Aorta (tissue), 5 donors: ENCODE data around the gene KRTAP10-3. TPM values are rescaled to one million over a fixed set of nuclear protein-coding genes. Genes with fewer than 3 reads are reported as not detected.
A peak's percentile ranks its signal among the peaks of the same experiment; 100 is the strongest.

Source experiments
- ATAC-seq: fragments of 200-7000 bp; cut with Tn5 transposase; one replicate; pipeline ENCODE4 v1.9.1; 2022; ENCODE audit warnings: moderate library complexity; ENCODE audit not compliant: low FRiP score
- DNase-seq, 2 donors: peaks; one replicate each; pipeline ENCODE4 v3.0.0-alpha.2; 2020
- H3K27ac ChIP-seq, 2 donors: one replicate each; pipeline ENCODE4 v1.5.1; 2013; ENCODE audit warnings: low read length in 2 of 2, mild to moderate bottlenecking in 2 of 2, moderate library complexity in 2 of 2, control low read depth in 1 of 2, inconsistent platforms in 1 of 2, low read depth in 1 of 2
- H3K27me3 ChIP-seq, 2 donors: one replicate each; pipeline ENCODE4 v1.6.1; 2013; ENCODE audit warnings: control low read depth in 1 of 2, low read length in 1 of 2, mild to moderate bottlenecking in 1 of 2, moderate library complexity in 1 of 2; ENCODE audit not compliant: insufficient read depth in 2 of 2, control insufficient read depth in 1 of 2
- H3K36me3 ChIP-seq, 2 donors: one replicate each; pipeline ENCODE4 v1.6.1; 2013; ENCODE audit warnings: control low read depth in 1 of 2, low read length in 1 of 2, mild to moderate bottlenecking in 1 of 2; ENCODE audit not compliant: insufficient read depth in 2 of 2, control insufficient read depth in 1 of 2
- H3K4me1 ChIP-seq, 2 donors: one replicate each; pipeline ENCODE4 v1.6.1; 2013; ENCODE audit warnings: low read length in 2 of 2, control low read depth in 1 of 2, mild to moderate bottlenecking in 1 of 2, moderate library complexity in 1 of 2; ENCODE audit not compliant: insufficient read depth in 2 of 2, control insufficient read depth in 1 of 2
- H3K4me3 ChIP-seq, 2 donors: one replicate each; pipeline ENCODE4 v1.5.1; 2013; ENCODE audit warnings: low read length in 2 of 2, control low read depth in 1 of 2, mild to moderate bottlenecking in 1 of 2
- H3K9me3 ChIP-seq: one replicate; pipeline ENCODE4 v1.6.1; 2013; ENCODE audit warnings: mild to moderate bottlenecking, low read length; ENCODE audit not compliant: control insufficient read depth
- WGBS, 2 donors: extraction: QIAGEN DNeasy Blood & Tissue Kit; methylation state at CpG; one replicate each; pipeline ENCODE4 v1.1.7; 2013; 5-methylcytosine and 5-hydroxymethylcytosine counted together
- intact Hi-C, 2 donors: fragments of 100-400 bp; cut with DNase I; formaldehyde crosslinking; loops; one replicate each; pipeline versions ENCODE4 v1.14.2 to v1.15.0; 2022
- polyA plus RNA-seq, 2 donors: library from polyadenylated mRNA; stranded (reverse); fragments of 200-250 nt; gene quantifications; one replicate each; pipeline ENCODE4 v1.2.3, GENCODE V29; 2013
- total RNA-seq, 2 donors: library from RNA; stranded (reverse); fragmentation: NEBNext Ultra II Directional; extraction: Animal tissue kit (Norgen Biotek cat#: 25700); gene quantifications; one replicate each; pipeline ENCODE4 v1.2.1, GENCODE V29; 2021
- donor health status: healthy with polysubstance abuse.
- donor health status: Bipolar disorder and iron deficiency.
- donor health status: DM: no; HTN: no; CAD: no.
- donor health status: DM: no; HTN: no; CAD: no.
- donor health status: DM: yes; HTN: yes; CAD: no.

The KRTAP10-3 gene
- total and polyA plus RNA-seq, 4 donors: not detected

DNA sequence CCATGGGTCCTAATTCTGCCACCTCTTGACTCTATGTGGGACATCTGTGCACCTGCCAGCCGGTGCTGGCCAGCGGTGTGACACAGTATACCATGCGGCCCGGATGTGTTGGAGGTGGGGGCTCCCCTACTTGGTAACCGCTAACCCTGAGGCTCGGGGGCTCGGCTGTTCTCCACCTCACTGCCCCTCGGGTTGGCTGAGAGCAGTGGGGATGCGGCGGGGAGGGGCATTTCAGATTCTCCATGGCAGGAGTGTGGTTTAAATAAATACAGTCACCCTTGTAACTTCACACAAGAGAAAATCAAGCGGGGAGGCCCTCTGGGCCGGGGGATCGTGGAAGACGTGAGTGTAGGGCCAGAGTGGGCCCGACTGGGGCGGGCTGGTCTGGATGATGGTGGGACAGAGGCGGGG is 29.6 kb downstream of the KRTAP10-3 start:
- Histone ChIP-seq H3K27me3 (no peaks in the 10 kb centered on the region), H3K9me3 (no peaks in the 10 kb centered on the region), H3K36me3 (no peaks in the 10 kb centered on the region), H3K4me3 (no peak overlapping the region), H3K4me1 (no peaks in the 10 kb centered on the region), H3K27ac (no peak overlapping the region)
- peak in 1 of 2 donors; percentile 69 for DNase-seq
- 94 to 97% methylated on average over 17 of the region's 17 CpGs for WGBS, 2 donors
- no peak for ATAC-seq
- intact Hi-C loops: no loop called here

DNA sequence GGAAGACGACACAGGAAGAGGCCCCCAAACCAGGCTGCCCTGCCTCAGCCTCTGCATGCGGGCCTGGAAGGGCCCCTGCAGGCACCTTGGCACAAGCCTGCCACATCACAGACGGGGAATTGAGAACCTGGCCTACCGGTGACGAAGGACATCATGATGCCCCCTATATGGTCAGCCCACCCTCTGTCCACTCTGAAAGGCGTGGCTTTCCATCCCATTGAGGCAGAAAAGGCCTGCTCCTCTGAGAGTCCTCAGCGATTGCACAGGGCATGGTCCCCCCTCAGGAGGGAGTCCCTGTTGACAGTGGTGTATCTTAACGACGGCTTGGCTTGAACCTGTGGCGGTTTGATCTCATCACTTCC is 30.0 kb downstream of the KRTAP10-3 start:
- no peaks in the 10 kb centered on the region for H3K4me1 ChIP-seq
- intact Hi-C loops: no loop called here
- H3K27me3 ChIP-seq: no peaks in the 10 kb centered on the region
- DNase-seq (peak in 1 of 2 donors; percentile 22), ATAC-seq (no peak)
- no peaks in the 10 kb centered on the region for H3K36me3 ChIP-seq
- no peak overlapping the region for H3K4me3 ChIP-seq
- H3K27ac ChIP-seq: no peak overlapping the region
- WGBS, 2 donors: 92 to 94% methylated on average over 10 of the region's 10 CpGs
- no peaks in the 10 kb centered on the region for H3K9me3 ChIP-seq

DNA sequence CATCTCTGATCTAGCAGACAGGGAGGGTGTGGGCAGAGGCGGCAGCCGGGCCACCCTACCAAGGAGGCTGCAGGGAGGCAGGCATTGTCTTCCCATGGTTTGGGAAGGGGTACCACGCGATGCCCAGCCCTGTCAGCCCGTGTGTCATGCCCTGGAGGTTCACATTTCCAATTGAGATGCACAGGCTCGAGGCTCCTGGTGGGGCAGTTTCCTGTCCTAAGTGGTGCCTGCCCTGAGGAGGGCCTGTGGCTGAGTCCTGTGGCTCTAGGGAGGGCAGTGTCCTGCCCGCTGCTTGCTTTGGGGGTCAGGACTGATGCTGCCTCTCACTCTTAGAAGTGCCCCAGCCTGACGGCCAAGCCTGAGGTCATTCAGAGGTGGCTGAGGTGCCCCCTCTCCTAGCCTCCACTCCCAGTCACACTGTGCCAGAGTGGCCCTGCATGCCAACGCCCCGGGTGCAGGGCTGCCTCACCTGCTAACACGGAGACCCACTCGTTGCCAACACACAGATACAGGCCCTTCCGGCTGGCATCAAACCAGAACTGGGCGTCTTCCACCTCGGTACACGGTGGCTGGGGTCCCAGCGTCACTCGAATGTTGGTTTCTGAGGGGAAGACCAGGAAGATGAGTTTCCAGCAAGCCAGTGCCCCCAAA is 30.5 kb downstream of the KRTAP10-3 start:
- H3K27ac ChIP-seq: no peak overlapping the region
- H3K36me3 ChIP-seq: no peaks in the 10 kb centered on the region
- intact Hi-C loops: no loop called here
- ATAC-seq: no peak
- peak; percentile 40 to 45 for DNase-seq
- no peaks in the 10 kb centered on the region for H3K27me3 ChIP-seq
- H3K4me1 ChIP-seq: no peaks in the 10 kb centered on the region
- no peak overlapping the region for H3K4me3 ChIP-seq
- WGBS, 2 donors: 89% methylated on average over 18 of the region's 18 CpGs
- no peaks in the 10 kb centered on the region for H3K9me3 ChIP-seq

DNA sequence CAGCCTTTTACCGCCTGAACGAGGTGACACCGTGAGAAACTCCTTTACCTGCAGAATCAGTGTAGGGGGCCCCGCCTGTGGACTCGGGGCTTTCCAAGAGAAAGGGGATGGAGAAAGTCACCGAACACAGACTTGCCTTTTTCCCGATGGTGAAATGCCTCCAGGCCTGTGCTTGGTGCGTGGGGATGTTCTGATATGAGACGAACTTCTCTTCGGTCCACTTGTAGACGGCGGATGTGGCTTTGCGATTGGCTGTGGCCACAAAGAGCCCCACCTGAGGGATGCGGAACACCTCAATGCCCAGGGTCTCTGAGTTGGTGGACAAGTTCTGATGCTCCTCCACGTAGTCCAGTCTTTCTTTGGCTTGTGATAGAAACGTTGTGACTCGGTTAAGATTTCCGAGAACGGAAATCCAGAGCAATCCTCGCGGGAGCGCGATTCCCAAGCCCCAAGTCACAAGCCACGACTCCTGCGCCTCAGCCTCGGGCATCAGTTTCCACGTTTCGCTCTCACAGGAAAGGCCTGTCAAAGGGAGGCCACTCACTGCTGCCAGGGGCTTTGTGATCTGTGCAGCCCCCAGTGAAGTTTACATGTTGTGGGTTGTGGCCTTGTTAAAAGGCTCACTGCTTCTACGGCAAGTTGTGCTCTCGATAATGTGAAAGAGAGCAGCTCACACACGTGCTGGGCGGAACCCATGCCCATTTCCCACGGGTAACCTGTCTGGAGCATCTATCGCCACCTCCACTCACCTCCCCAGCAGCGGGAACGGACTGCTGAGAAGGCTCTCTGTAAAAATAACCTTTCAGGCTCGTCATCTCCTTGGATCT is 31.2 kb downstream of the KRTAP10-3 start:
- H3K27ac ChIP-seq: no peak overlapping the region
- no peaks in the 10 kb centered on the region for H3K9me3 ChIP-seq
- H3K27me3 ChIP-seq: no peaks in the 10 kb centered on the region
- 87 to 90% methylated on average over 37 of the region's 37 CpGs for WGBS, 2 donors
- intact Hi-C loops: no loop called here
- H3K4me3 ChIP-seq: no peak overlapping the region
- no peaks in the 10 kb centered on the region for H3K36me3 ChIP-seq
- peak in 1 of 2 donors; percentile 58 for DNase-seq
- no peak for ATAC-seq
- no peaks in the 10 kb centered on the region for H3K4me1 ChIP-seq

DNA sequence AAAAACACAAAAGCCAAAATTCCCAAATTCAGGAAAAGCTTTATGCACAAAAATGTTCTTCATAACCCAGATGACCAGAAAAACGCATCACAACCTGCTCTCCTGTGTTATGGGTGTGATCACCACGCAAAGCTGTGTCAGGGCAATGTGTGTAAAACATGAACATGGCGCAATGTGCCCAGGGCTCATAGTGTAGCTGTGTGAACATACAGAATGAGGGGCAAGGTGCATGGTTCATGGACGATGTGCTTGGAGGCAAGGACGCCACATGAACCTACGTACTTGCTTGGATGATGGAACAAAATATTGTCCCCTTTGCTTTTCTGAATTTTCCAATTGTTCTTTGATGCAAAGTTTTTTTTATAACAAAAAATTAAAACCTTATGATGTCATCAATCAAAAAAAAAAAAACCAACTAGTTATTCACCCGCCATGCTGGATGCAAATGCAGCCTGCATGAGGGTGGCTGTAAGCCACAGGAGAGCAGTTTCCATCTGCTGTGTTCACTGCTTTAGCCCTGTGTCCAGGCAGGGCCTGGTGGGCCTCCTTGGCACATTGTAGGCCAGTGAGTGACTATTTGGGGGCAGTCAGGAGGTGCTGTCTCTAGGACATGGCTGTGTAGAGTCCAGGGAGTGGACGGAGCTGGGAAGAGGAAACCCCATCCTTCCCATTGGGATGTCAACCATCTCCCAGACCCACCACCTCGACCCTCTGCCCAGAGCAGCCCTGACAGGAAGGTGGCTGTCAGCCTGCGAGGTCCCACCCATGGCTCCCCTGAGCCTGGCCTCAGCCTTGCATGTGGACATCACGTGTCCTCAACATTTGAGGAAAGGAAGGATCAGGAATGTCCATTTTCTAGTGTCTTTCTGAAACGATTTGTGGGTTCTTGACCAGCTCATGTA is 32.2 kb downstream of the KRTAP10-3 start:
- no peaks in the 10 kb centered on the region for H3K4me1 ChIP-seq
- H3K36me3 ChIP-seq: no peaks in the 10 kb centered on the region
- ATAC-seq (no peak), DNase-seq (peak in 1 of 2 donors; percentile 38)
- H3K4me3 ChIP-seq: no peak overlapping the region
- H3K27me3 ChIP-seq: no peaks in the 10 kb centered on the region
- 89 to 92% methylated on average over 12 of the region's 12 CpGs for WGBS, 2 donors
- no peaks in the 10 kb centered on the region for H3K9me3 ChIP-seq
- intact Hi-C loops: no loop called here
- no peak overlapping the region for H3K27ac ChIP-seq

DNA sequence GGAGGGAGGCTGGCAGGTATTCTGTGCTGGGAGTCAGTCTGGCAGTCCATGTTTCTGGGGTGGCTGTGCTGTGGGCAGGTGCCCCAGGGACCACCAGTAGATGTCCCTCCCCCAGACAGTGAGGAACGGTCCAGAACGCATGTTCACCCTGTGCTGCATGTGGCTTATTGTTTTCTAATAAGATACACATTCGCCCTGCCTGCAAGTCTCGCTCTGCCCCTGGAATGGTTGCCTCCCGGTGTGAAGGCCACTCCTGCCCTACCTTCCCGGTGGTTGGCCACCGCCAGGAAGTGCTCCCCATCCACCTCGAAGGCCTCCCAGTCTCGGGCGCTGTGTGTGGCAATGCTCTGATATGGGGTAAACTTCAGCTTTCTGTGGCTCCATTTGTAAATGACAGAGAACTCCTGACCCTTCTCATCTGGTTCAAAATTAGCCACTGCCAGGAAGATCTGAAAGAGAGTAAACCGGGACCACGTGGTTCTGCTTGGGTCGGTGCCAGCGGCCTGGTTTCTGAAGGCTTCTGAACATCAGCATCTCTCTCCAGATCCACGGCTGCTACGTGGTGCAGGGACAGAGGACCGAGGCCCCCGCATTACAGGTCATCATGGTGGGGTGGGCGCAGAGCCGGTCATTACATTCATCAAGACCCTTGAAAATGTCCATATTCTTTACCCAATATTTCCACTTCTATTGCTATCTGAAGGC is 33.1 kb downstream of the KRTAP10-3 start:
- intact Hi-C loops: no loop called here
- 90 to 92% methylated on average over 20 of the region's 20 CpGs for WGBS, 2 donors
- no peaks in the 10 kb centered on the region for H3K4me1 ChIP-seq
- DNase-seq (peak in 1 of 2 donors; percentile 71), ATAC-seq (no peak)
- H3K4me3 ChIP-seq: no peak overlapping the region
- H3K27ac ChIP-seq: no peak overlapping the region
- no peaks in the 10 kb centered on the region for H3K27me3 ChIP-seq
- H3K36me3 ChIP-seq: no peaks in the 10 kb centered on the region
- no peaks in the 10 kb centered on the region for H3K9me3 ChIP-seq

DNA sequence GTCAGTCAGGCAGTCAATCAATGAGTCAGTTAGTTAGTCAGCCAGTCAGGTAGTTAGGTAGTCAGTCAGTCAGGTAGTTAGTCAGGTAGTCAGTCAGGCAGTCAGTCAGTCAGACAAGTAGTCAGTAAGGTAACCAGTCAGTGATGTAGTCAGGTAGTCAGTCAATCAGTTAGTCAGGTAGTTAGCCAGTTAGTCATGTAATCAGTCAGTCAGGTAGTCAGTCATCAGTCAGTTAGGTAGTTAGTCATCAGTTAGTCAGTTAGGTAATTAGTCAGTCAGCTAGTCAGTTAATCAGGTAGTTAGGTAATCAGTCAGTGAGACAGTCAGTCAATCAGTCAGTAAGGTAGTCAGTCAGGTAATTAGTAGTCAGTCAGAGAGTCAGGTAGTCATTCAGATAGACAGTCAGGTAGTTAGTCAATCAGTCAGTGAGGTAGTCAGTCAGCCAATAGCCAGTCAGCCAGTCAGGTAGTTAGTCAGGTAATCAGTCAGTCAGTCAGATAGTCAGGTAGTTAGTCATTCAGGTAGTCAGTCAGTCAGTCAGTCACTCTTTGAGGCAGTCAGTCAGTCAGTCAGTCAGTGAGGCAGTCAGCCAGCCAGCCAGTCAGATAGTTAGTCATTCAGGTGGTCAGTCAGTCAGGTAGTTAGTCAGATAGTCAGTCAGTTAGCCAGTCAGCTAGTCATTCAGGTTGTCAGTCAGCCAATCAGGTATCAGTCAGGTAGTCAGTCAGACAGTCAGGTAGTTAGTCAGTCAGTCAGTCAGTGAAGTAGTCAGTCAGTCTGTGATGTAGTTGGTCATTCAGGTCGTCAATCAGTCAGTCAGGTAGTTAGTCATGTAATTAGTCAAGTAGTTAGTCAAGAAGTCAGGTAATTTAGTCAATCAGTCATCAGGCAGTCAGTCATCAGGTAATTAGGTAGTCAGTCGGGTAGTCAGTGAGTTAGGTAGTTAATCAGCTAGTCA is 33.9 kb downstream of the KRTAP10-3 start:
- intact Hi-C loops: no loop called here
- Histone ChIP-seq H3K4me1 (no peaks in the 10 kb centered on the region), H3K27me3 (no peaks in the 10 kb centered on the region), H3K9me3 (no peaks in the 10 kb centered on the region), H3K27ac (no peak overlapping the region), H3K4me3 (no peak overlapping the region), H3K36me3 (no peaks in the 10 kb centered on the region)
- DNase-seq (no peak), ATAC-seq (no peak)
- 78 to 87% methylated on average over 2 of the region's 2 CpGs for WGBS, 2 donors
